Stimulated activated CD8-positive, alpha-beta memory T cell treated with anti-CD3 and anti-CD28 coated beads, Interleukin-2, amount 100 ng/mL, for 1 hour (primary cell): Measurements from ENCODE around the gene LAMC2.

Source experiments
- DNase-seq, 2 donors: peaks; one replicate each; pipeline ENCODE4 v3.0.0-alpha.2; 2020; ENCODE audit warnings: low read depth in 2 of 2

The LAMC2 gene

GRCh38 chr1:183214021-183214970, 28.2 kb downstream of the LAMC2 start:
- DNase-seq, result no peak

DNA sequence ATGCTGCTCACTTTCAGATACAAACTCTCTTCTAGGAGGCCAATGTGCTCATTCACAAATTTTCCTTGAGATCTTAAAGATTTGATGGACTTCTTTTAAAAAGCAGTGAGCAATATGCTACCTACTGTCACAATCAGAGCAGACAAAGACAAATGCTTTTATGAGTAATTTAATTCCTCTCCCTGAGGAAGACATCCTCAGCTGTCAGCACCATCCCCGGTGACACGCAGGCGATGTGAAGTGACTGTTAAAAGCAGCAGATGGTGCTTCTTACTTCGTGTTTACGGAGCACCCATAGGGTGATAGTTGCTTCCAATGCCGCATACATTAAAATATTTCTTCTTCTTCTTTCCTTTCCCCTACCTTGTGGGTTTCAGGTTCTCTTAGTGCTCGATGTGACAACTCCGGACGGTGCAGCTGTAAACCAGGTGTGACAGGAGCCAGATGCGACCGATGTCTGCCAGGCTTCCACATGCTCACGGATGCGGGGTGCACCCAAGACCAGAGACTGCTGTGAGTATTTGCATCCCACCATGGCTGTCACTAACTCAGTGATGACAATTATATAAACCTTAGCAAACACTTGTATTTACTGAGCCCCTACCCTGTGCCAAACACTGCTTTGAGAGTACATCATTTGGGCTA, 29.1 kb downstream of the LAMC2 start:
- no peak for DNase-seq

DNA sequence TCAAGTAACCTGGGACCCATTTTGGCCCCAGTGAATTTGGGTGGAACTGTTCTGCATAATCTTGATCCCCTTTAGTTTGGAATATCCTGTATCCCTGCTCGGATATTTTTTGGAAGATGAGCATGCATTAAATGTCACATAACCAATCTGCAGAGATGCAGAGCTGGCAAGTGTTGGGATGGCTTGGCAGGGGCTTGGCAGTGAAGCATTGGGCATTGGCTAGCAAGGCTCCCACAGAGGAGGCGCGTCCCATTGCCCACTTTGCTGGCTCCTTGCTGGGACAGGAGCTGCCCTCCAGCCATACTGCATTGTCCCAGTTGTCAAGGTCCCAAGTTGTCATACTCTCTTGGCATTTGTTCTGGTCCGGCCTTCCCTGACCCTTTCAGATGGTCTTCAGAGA, 29.9 kb downstream of the LAMC2 start:
- no peak for DNase-seq

GRCh38 chr1:183218027-183218618, 32.1 kb downstream of the LAMC2 start:
- DNase-seq, result no peak

DNA sequence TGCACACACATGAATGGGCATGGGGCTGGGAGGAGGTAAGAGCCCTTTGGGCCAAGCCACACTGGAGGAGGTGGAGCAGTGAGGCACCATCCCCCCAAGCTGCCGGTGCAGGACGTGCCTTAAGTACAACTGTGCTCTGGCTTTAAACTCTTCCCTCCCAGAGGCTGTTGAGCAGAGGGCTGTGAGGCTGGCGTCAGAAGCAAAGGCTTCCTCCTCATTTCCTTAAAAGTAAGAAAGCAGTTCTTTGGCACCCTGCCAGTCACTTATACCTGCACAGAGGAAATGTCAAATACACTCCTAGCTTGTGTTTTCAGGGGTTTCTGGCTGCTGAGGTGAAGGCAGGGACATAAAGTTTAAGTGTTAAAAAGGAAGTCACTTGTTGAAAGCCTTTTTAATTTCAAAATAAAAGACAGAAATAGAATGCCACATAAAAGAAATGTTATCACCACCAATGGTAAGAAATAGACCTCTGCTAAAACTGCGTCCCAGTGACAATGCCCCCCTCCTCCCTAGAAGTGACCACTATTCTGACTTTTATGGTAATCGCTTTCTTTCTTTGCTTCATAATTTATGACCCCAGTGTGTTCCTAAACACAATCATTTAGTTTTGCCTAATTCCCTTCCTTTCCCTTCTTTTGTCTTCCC, 33.0 kb downstream of the LAMC2 start:
- DNase-seq, result peak in 1 of 2 donors; percentile 15

DNA sequence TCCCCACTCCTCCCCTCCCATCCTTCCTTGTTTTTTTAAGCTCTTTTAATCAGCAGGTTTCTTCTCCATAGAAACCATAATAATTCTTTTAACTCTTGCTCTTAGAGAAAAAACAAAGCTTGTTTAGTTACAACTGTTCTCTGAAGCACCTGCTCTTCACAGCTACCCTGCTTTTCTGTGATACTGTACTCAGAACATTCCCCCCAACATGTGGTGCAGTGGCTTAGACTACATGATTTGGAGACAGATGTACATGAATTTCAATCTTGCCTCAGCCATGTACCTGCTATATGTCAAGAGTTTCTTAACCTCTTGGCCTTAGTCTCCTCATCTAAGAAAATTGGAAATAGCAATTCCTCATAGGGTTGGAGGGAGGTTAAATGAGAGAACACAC, 33.5 kb downstream of the LAMC2 start:
- DNase-seq, result no peak

GRCh38 chr1:183222909-183223308, 36.8 kb downstream of the LAMC2 start:
- no peak for DNase-seq

GRCh38 chr1:183223467-183223866, 37.4 kb downstream of the LAMC2 start:
- no peak for DNase-seq

DNA sequence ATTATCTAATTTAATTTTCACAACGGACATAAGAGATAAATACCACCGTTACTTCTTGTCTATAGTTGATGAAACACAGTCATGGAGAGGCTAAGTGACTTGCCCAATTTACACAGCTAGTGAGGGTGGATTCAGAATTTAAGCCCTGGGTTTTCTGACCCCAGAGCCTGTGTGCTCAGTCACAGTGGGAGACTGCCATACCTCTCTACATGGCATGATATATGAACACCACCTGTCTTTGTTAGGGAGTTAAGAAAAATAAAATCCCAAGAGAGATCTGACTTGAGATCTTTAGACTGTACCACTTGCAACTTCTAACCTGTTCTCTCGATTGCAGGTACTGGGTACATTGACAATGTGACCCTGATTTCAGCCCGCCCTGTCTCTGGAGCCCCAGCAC, 40.3 kb downstream of the LAMC2 start:
- no peak for DNase-seq

DNA sequence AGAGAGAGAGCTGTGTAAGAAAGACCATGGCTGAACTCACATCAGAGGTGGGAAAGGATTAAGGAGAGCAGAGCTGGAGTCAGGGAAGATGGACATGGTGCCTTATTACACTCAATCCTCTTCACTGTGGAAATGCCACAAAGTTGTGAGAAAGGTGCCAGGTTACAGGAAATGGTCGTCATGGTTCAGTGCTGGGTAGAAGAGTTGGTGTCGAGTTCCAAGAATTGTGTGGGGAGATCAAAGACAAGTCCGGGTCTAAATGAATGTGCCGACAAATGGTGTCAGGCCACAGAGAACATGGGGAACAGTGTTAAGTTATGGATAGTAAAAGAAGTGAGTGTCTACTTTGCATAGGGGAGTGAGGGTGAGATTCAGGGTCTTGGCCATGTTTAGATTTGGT, 40.9 kb downstream of the LAMC2 start:
- no peak for DNase-seq

- DNase-seq, result no peak
Measured at GRCh38 chr1:183227422-183228346, 41.6 kb downstream of the LAMC2 start.

- no peak for DNase-seq
Measured at GRCh38 chr1:183228347-183229220, 42.5 kb downstream of the LAMC2 start.

DNA sequence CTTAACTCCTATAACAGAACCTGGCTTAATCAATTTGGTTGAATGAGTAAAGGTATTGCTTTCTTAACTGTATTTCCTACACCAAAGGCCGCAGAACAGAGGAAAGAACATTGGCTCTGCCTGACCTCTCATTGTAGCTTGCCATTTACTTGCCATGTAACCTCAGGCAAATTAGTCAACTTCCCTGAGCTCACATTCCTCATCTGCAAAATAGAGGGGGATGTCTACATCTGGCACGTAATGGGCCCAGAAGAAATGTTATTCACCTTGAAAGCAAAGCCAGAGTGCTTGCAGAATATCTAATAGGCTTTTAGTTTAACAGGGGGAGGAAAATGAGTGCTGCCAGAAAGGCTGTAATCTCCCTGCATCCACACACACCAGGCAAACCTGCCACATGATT, 44.3 kb downstream of the LAMC2 start:
- no peak for DNase-seq

DNA sequence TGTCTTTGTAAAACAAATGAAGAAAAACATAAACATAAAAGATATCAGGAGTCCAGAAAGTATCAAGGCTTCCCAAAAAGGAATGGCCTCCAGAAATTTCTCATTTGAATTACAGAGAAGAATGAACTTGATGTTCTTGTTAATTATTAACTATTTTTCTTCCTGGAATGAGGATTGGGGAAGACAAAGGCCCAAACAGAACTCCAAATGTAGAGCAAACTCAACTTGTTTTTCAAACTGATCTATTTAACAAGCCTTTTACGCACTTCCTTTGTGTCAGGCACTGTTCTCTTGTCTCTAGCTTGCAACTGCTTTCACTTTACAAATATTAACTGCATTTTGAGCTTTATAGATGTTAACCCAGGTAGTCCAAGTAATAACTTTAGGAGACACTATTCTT, 45.5 kb downstream of the LAMC2 start:
- no peak for DNase-seq

- no peak for DNase-seq
Measured at GRCh38 chr1:183233113-183233512, 47.0 kb downstream of the LAMC2 start.

DNA sequence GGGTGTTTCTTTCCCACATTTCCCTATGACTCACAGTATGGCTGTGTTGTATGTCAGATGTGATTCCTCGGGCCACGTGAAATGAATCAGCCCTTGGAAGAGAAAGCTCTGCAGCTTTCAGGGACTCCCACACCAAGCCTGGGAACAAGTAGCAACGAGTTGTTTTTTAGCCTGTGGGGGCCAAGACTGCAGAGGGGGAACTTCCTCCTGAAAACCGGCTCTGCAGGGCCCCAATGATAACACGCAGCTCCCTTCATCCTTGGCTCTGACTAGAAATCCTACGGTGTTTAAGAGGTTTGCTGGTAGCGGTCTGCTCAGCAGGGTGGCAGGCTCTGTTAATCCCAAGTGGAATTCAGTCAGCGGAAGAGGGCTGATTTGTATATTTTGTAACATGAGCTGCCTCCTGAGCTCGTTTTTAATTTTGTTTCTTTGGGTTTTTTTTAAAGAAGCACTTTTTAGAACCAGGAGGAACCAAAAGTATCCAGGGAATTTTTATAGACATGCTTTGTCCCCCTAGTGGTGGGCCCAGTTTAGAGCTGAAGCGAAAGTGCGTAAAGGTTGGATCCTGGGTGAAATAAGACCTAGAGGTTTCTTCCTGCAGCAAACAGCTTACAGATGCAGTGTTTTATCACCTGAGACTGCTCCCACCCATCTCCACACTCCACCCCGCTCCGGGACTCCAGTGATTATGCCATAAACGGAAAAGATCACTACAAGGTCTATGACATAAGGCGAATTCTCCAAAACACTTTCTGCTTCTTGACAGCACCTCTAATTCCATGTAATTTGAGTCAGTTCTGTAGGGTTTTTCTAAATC, 48.8 kb downstream of the LAMC2 start:
- DNase-seq, result no peak

- DNase-seq, result no peak
Measured at GRCh38 chr1:183235503-183235902, 49.4 kb downstream of the LAMC2 start.

- DNase-seq, result no peak
Measured at GRCh38 chr1:183236158-183236725, 50.2 kb downstream of the LAMC2 start.

DNA sequence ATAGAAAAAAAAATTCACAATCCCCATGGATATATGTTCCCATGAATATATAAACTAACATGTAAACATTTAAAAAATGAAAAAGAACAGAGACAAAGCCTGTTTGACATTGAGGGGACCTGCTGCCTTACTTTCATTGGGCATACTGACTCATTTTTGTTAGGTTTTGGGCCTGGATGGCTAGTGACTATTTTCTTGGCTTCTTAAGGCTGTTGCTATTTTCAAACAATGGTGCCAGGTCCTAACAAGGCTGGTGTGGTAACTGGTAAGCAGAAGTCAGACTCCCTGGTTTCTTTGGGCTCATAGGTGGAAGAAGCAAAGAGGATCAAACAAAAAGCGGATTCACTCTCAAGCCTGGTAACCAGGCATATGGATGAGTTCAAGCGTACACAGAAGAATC, 51.0 kb downstream of the LAMC2 start:
- no peak for DNase-seq
